ENCODE results near the gene ZNF700. TPM values are rescaled to one million over a fixed set of nuclear protein-coding genes. Genes with fewer than 3 reads are reported as not detected.
"Not testable (repeated sequence)": the region's sequence is repeated elsewhere in the genome, so short reads cannot be mapped to it uniquely, and the experiment has no call there.

ZNF700 gene
- total RNA-seq, 1 experiment from 2014 or later = 19.3 TPM

DNA sequence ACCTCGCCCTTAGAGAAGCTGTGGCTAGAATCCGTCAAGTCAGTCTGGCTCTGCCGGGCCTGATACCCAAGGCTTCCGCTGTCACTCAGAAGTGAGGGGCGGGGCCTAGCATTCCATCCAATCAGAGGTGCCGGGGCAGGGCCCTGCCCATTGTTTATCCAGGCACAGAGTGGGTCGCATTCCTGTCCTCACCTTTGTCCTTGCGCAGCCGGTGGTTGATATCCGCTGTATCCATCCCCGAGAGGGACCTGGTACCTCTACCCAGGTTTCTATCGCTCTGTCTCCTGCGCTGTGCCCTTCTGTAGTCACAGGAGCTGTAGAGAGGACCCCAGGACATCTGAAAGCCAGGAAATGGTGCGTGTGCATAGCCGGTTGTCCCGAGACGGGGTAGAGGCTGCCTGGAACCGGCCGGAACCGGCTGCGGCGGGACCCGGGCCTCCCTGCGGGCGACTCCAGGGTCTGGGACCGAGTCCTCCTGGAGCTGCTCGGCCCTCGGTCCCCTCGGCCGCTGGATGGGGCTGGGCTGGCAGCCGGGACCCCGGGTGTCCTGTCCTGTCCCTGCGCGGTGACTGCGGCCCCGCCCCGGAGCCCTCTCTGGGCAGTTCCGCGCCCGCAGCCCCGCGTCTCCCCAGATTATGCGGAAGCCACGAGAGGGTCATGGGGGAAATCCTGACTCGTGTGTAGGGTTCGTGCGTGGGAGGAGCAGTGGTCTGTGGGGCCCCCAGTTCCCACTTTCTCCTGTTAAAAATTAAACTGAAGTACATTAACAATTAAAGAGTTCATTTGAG lies 40.1 kb downstream of the ZNF700 start, which contains the start of gene ZNF763:
Gene ZNF763, plus strand, starts transcription at position 183 of the 788 bp plus-strand sequence. Its CDS starts 169 bp downstream, at position 352.
- H3K27me3 ChIP-seq = no peaks in the 10 kb centered on the region; the same call in none of the 2 replicates

DNA sequence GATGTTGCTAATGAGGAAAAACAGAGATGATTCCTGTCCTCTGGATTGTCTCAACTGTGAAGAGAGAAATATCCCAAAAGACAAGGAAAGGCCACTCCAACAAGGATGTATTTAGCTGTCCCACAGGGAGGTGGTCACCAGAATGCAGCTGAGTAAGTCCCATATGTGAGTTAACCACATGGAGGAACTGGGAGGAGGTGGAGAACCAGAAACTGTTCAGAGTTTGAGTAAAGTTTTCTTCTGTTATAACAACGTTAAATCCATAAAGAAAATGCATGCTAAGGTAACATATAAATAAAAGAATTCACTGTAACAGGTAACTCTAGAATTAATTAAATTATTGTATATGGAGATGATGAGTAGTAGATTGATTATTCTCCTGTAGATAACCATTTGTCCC lies 45.3 kb downstream of the ZNF700 start:
- H3K27me3 ChIP-seq = no peaks in the 10 kb centered on the region; the same call in none of the 2 replicates
- no peaks in the 10 kb centered on the region for H3K36me3 ChIP-seq
- no peak for DNase-seq
- no peak overlapping the region for H3K4me3 ChIP-seq
- peaks cover 29% of the 10 kb centered on the region for H3K9me3 ChIP-seq

More for the DNA sequence above, 40.1 kb downstream of the ZNF700 start, which contains the start of gene ZNF763:
- peak; percentile 14 for DNase-seq
- Histone ChIP-seq H3K9me3 (peaks cover 32% of the 10 kb centered on the region), H3K4me3 (no peak within 1 kb of the TSS), H3K36me3 (no peaks in the 10 kb centered on the region)

DNA sequence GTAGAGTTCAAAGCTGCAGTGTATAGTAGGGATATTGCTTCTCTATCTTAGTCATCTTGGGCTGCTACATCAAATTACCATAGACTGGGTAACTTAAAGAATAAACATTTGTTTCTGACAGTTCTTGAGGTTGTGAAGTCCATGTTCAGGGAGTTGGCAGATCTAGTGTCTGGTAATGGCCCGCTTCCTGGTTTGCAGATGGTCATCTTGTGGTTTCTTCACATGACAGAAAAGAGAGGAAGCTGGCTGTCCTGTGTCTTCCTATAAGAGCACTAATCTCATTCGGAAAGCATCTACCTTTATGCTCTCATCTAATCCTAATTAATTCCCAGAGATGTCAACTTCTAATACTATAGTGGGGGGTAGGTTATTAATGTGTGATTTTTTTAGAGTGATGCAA lies 46.1 kb downstream of the ZNF700 start:
- no peak overlapping the region for H3K4me3 ChIP-seq
- no peak for DNase-seq
- H3K36me3 ChIP-seq = no peaks in the 10 kb centered on the region
- peaks cover 34% of the 10 kb centered on the region for H3K9me3 ChIP-seq
- H3K27me3 ChIP-seq = no peaks in the 10 kb centered on the region; the same call in 1 of the 2 replicates

DNA sequence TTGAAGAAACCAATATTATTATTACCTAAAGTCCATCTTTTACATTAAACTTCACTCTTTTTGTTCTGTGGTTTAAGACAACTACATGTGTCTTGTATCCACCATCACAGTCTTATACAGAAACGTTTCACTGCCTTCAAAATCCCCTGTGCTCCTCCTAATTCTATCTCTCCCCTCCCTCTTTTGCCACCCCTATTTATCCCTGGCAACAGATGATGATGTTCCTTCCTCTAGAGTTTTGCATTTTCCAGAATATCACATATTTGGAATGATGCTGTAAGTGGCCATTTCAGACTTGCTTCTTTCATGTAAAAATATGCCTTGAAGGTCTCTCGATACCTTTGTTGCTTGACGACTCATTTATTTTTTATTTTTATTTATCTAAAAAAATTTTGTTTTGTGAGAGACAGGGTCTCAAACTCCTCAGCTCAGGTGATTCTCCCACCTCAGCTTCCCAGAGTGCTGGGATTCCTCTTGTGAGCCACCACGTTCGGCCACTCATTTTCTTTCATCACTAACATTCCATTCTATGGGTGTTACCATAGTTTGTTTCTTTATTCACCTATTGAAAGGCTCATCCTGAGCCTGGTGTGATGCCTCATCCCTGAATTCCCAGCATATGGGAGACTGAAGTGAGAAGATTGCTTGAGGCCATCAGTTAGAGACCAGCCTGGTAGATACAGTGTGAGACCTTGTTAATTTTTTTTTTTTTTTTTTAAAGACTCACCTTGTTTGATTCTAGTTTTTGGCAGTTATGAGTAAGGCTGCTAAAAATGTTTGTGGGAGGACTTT lies 48.3 kb downstream of the ZNF700 start:
- no peak for DNase-seq
- Histone ChIP-seq H3K36me3 (no peaks in the 10 kb centered on the region), H3K9me3 (peaks cover 44% of the 10 kb centered on the region), H3K27me3 (no peaks in the 10 kb centered on the region; the same call in 1 of the 2 replicates), H3K4me3 (no peak overlapping the region)

DNA sequence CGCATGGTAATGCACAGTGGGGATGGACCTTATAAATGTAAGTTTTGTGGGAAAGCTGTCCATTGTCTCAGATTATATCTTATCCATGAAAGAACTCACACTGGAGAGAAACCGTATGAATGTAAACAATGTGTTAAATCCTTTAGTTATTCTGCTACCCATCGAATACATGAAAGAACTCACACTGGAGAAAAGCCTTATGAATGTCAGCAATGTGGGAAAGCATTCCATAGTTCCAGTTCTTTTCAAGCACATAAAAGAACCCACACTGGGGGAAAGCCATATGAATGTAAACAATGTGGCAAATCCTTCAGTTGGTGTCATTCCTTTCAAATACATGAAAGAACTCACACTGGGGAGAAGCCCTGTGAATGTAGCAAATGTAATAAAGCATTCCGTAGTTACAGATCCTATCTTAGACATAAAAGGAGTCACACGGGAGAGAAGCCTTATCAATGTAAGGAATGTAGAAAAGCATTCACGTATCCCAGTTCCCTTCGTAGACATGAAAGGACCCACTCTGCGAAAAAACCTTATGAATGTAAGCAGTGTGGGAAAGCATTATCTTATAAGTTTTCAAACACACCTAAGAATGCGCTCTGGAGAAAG lies 53.7 kb downstream of the ZNF700 start:
- Histone ChIP-seq H3K36me3 (no peaks in the 10 kb centered on the region), H3K9me3 (peaks cover 78% of the 10 kb centered on the region), H3K27me3 (no peaks in the 10 kb centered on the region), H3K4me3 (no peak overlapping the region)
- no peak for DNase-seq

DNA sequence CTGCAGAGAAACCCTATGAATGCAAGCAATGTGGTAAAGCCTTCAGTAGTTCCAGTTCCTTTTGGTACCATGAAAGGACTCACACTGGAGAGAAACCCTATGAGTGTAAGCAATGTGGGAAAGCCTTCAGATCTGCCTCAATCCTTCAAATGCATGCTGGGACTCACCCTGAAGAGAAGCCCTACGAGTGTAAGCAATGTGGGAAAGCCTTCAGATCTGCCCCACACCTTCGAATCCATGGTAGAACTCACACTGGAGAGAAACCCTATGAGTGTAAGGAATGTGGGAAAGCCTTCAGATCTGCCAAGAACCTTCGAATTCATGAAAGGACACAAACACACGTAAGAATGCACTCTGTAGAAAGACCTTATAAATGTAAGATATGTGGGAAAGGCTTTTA lies 54.6 kb downstream of the ZNF700 start:
- Histone ChIP-seq H3K4me3 (no peak overlapping the region), H3K36me3 (no peaks in the 10 kb centered on the region), H3K27me3 (no peaks in the 10 kb centered on the region), H3K9me3 (peaks cover 80% of the 10 kb centered on the region)
- no peak for DNase-seq

DNA sequence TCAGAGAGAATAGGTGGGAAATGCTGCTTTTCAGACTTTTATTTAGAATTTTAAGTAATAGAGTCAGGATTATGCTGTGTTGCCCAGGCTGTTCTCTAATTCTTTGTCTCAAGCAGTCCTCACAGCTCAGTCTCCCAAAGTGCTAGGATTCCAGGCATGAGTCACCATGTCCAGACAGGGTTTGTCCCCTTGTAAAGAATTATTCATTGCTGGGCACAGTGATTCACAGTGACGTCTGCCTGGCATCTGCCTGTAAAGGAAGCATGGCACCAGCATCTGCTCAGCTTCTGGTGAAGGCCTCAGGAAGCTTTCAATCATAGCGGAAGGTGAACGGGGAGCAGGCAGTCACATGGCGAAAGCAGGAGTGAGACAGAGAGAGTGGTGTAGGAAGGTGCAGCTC lies 57.6 kb downstream of the ZNF700 start:
- H3K36me3 ChIP-seq = no peaks in the 10 kb centered on the region
- H3K27me3 ChIP-seq = no peaks in the 10 kb centered on the region
- no peak overlapping the region for H3K4me3 ChIP-seq
- H3K9me3 ChIP-seq = peaks cover 64% of the 10 kb centered on the region
- peak; percentile 57 for DNase-seq

DNA sequence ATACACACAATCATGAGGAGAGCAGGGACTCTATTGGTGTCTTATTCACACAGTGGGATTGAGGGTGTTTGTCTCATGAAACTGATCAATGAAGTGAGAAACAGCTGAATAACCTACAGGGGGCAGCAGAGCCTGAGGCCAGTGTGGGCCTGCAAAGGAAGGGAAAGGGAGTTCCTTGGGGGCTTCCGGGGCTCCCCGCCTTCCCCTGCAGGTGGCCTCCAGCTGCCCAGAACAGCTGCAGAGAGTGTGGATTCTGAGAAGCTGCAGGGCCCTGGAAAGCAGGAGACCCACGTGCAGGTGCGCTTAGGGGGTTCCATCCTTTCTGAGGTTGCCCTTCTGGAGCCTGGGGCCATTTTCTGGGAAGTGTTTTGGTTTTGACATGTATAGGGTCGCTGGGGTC lies 60.1 kb downstream of the ZNF700 start:
- H3K36me3 ChIP-seq = peaks cover 7% of the 10 kb centered on the region

DNA sequence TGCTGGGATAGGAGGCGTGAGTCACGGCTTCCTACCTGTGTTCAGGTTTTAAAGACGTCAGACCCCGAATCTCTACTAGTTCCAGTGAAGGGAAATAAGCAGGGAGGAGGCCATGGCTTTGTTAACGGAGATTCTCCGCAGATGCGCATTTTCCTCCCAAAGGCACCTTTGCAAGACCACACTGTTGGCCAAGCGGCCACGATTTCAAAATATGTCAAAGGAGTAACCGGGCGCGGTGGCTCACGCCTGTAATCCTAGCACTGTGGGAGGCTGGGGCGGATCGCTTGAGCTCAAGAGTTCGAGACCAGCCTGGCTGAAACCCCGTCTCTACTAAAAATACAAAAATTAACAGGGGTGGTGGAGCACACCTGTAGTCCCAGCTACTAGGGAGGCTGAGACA lies 61.8 kb downstream of the ZNF700 start:
- Histone ChIP-seq H3K9me3 (peaks cover 27% of the 10 kb centered on the region), H3K27me3 (no peaks in the 10 kb centered on the region), H3K4me3 (no peak overlapping the region; the same call in 1 of the 2 replicates), H3K36me3 (peaks cover 19% of the 10 kb centered on the region)
- DNase-seq = no peak

More for the DNA sequence above, 60.1 kb downstream of the ZNF700 start:
- no peaks in the 10 kb centered on the region for H3K27me3 ChIP-seq
- H3K9me3 ChIP-seq = peaks cover 44% of the 10 kb centered on the region
- no peak overlapping the region for H3K4me3 ChIP-seq
- no peak for DNase-seq

DNA sequence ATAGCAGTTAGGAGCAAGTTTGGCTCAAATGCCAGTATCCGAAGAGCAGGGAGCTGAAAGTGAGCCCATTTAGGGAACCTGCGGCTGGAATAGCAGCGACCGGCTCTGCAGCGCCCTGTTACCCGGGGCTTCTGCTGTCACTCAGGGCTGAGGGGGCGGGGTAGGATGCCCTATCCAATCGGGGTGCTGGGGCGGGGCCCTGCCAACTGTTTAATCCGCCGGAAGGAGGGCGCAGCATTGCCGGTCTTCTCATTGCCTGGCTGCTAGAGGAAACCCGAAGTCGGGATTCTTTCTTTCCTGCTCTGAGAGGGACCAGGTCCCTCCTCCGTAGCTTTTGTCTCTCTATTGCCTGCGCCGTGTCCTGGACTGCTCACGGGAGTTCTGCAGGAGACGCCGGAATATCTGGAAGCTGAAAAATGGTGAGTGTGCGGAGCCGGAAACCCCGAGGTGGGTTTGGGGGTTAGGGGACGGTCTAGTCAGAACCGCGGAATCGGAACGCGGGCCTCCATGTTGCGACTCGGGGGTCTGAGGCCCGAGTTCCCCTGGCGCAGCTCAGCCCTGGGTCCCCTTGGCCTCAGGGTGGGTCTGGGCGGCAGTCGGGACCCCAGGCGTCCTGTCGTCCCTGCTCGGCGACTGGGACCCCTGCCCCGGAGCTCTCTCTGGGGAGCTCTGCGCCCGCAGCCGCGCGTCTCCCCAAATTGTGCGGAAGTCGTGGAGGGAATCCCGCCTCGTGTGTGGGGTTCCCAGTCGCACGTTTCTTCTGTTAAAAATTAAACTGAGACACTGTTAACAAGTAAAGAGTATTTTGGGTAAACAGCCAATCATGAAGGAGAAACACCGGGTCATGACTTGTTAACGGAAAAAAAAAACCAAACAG lies 62.7 kb downstream of the ZNF700 start:
- H3K27me3 ChIP-seq = no peaks in the 10 kb centered on the region
- DNase-seq = peak; percentile 100

DNA sequence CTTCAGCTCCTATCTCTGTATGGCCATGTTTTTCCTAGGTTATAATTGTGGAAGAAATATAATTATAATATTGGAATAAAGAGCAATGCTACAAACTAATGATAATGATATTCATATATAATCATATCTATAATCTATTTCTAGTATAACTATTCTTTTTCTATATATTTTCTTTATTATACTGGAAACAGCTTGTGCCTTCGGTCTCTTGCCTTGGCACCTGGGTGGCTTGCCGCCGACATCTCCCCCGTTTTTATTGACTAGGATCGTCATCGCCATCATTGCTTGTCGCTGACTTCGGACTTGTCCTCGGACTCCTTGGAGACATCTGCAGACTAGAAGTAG lies 64.2 kb downstream of the ZNF700 start:
- no peak for DNase-seq
- peaks cover 17% of the 10 kb centered on the region for H3K9me3 ChIP-seq
- H3K4me3 ChIP-seq = peak overlapping the region; percentile 93

More for the DNA sequence above, 62.7 kb downstream of the ZNF700 start:
- Histone ChIP-seq H3K36me3 (peaks cover 23% of the 10 kb centered on the region), H3K4me3 (peak overlapping the region; percentile 93), H3K9me3 (peaks cover 22% of the 10 kb centered on the region)

DNA sequence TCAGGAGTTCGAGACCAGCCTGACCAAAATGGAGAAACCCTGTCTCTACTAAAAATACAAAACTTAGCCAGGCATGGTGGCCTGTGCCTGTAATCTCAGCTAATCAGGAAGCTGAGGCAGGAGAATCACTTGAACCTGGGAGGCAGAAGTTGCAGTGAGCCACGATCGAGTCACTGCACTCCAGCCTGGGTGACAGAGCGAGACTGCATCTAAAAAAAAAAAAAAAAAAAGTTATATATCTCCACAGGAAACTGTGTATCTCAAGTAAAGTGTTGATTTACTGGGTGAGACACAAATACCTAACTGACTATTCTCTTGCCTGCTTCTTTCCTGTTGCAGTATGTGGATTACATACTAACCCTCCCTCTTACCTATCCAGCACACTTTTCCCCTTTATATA lies 67.0 kb downstream of the ZNF700 start:
- H3K27me3 ChIP-seq, DNase-seq, H3K4me3 ChIP-seq: not testable (repeated sequence)
- H3K36me3 ChIP-seq = peaks cover 36% of the 10 kb centered on the region
- H3K9me3 ChIP-seq = peaks cover 25% of the 10 kb centered on the region

More for the DNA sequence above, 64.2 kb downstream of the ZNF700 start:
- Histone ChIP-seq H3K36me3 (peaks cover 30% of the 10 kb centered on the region), H3K27me3 (no peaks in the 10 kb centered on the region)

DNA sequence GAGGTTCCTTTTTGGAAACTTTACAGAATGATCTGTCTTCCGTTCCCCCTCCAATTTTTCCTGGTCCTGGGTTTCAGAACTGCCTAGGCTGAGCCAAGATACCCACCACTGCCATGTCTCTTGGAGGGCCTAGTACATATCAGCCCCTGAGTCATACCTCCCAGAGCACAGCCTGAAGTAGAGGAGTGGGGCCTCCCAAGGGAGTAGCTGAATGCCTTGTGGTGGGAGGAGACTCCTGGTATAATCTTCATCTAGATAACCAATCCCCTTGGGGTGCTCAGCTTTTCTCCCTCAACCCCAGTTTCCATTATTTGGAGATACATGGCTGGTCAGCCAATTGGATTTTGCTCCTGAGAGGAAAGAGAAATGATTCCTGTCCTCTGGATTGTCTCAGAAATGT lies 70.3 kb downstream of the ZNF700 start:
- no peaks in the 10 kb centered on the region for H3K27me3 ChIP-seq
- DNase-seq = peak; percentile 8
- peaks cover 43% of the 10 kb centered on the region for H3K36me3 ChIP-seq
- H3K9me3 ChIP-seq = peaks cover 38% of the 10 kb centered on the region
- no peak overlapping the region for H3K4me3 ChIP-seq
